Activated naive CD4-positive, alpha-beta T cell (primary cell): ENCODE results near the gene C1QTNF1.

Source experiments
- DNase-seq, 4 experiments: peaks; one replicate each; lab custom pipeline; 2025; lab: John Stamatoyannopoulos, UW

C1QTNF1 gene

GRCh38 chr17:79041723-79042420, 17.9 kb downstream of the C1QTNF1 start:
- no peak for DNase-seq

GRCh38 chr17:79042421-79043190, 18.6 kb downstream of the C1QTNF1 start:
- DNase-seq: peak; percentile 18 to 70 (median 56)

GRCh38 chr17:79043191-79043930, 19.4 kb downstream of the C1QTNF1 start:
- no peak for DNase-seq

GRCh38 chr17:79043931-79044320, 20.0 kb downstream of the C1QTNF1 start:
- no peak for DNase-seq

GRCh38 chr17:79044462-79044861, 20.5 kb downstream of the C1QTNF1 start:
- no peak for DNase-seq

GRCh38 chr17:79045001-79045729, 21.2 kb downstream of the C1QTNF1 start:
- DNase-seq: no peak

- DNase-seq: peak; percentile 6 to 60 (median 38)
Observed at GRCh38 chr17:79045842-79046196, 21.9 kb downstream of the C1QTNF1 start.

GRCh38 chr17:79046197-79046915, 22.4 kb downstream of the C1QTNF1 start:
- no peak for DNase-seq

- no peak for DNase-seq
Observed at GRCh38 chr17:79046916-79047280, 22.9 kb downstream of the C1QTNF1 start.

- DNase-seq: no peak
Observed at GRCh38 chr17:79047291-79047920, 23.4 kb downstream of the C1QTNF1 start.

- DNase-seq: no peak
Observed at GRCh38 chr17:79047923-79048825, 24.2 kb downstream of the C1QTNF1 start.

- no peak for DNase-seq
Observed at GRCh38 chr17:79048826-79049755, 25.1 kb downstream of the C1QTNF1 start.

GRCh38 chr17:79049821-79050220, 25.9 kb downstream of the C1QTNF1 start:
- DNase-seq: no peak

GRCh38 chr17:79050551-79050950, 26.6 kb downstream of the C1QTNF1 start:
- DNase-seq: no peak

- DNase-seq: no peak
Observed at GRCh38 chr17:79051306-79051705, 27.3 kb downstream of the C1QTNF1 start.

GRCh38 chr17:79052131-79052530, 28.2 kb downstream of the C1QTNF1 start:
- no peak for DNase-seq

GRCh38 chr17:79053251-79053925, 29.4 kb downstream of the C1QTNF1 start:
- DNase-seq: no peak
